Epithelial cell of proximal tubule (primary cell): ENCODE data around the gene SIN3B. TPM values are rescaled to one million over a fixed set of nuclear protein-coding genes. Genes with fewer than 3 reads are reported as not detected.

Experiments used
- DNase-seq: peaks from one replicate; pipeline ENCODE4 v3.0.0-alpha.2; 2011; ENCODE audit warnings: low read depth
- H3K4me3 ChIP-seq: 2 replicates; pipeline ENCODE4 v1.5.1; 2011; ENCODE audit warnings: low read depth, mild to moderate bottlenecking, low read length
- total RNA-seq: library from RNA; depleted of rRNA; stranded (reverse); fragments of >200 nt; gene quantifications from 2 replicates; pipeline ENCODE4 v1.2.3, GENCODE V29; 2015
- TF ChIP-seq, protein P1 (sequence below): conservative IDR thresholded peaks from 2 replicates; pipeline ENCODE4 v1.5.1; 2012; ENCODE audit warnings: low read depth, mild to moderate bottlenecking, low read length

SIN3B gene
- total RNA-seq, 1 donor from 2014 or later, result 20.4 TPM

DNA sequence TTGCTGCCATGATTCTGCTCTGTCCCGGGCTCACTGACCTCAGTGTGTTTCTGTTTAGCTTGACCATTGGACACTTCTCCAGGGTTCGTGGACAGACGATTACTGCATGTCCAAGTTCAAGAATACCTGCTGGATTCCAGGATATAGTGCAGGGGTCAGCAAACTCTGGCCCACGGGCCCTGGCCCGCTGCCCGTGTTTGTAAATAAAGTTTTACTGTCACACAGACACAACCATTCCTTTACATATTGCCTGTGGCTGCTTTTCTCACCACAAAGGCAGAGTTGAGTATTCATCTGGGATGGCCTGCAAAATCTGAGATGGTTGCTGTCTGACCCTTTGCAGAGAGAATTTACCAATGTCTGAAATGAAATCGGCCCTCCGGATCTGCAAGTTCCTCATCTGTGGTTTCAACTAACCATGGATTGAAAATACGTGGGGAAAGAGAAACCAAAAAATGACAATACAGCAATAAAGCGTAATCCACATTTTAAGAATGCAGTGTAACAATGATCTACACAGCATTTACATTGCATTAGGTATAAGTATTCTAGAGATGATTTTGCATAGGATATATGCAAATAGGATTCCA, 33.7 kb downstream of the SIN3B start:
- no peak for DNase-seq
- H3K4me3 ChIP-seq, result no peak overlapping the region
- TF ChIP-seq, protein P1, sequence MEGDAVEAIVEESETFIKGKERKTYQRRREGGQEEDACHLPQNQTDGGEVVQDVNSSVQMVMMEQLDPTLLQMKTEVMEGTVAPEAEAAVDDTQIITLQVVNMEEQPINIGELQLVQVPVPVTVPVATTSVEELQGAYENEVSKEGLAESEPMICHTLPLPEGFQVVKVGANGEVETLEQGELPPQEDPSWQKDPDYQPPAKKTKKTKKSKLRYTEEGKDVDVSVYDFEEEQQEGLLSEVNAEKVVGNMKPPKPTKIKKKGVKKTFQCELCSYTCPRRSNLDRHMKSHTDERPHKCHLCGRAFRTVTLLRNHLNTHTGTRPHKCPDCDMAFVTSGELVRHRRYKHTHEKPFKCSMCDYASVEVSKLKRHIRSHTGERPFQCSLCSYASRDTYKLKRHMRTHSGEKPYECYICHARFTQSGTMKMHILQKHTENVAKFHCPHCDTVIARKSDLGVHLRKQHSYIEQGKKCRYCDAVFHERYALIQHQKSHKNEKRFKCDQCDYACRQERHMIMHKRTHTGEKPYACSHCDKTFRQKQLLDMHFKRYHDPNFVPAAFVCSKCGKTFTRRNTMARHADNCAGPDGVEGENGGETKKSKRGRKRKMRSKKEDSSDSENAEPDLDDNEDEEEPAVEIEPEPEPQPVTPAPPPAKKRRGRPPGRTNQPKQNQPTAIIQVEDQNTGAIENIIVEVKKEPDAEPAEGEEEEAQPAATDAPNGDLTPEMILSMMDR, result no peak

DNA sequence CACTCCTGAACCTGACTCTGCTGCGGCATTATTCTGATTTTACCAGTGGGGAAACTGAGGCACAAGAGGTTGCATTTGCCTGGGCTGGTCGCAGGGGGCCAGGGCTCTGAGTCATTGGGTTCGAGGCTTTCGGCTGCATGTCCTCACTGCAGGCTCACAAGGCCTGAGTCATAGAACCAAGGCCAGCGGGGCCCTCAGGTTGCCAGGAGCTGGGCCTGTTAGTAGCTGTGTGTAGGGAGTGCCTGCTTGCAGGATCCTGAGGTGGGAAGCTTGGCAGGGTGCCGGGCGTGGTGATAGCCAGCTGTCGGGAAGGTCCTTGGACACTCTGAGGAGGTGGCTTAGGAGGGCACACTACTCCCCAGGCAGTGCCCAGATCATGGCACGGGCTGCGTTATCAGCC, 38.0 kb downstream of the SIN3B start:
- no peak overlapping the region for H3K4me3 ChIP-seq
- DNase-seq, result no peak
- TF ChIP-seq, protein P1, result no peak

DNA sequence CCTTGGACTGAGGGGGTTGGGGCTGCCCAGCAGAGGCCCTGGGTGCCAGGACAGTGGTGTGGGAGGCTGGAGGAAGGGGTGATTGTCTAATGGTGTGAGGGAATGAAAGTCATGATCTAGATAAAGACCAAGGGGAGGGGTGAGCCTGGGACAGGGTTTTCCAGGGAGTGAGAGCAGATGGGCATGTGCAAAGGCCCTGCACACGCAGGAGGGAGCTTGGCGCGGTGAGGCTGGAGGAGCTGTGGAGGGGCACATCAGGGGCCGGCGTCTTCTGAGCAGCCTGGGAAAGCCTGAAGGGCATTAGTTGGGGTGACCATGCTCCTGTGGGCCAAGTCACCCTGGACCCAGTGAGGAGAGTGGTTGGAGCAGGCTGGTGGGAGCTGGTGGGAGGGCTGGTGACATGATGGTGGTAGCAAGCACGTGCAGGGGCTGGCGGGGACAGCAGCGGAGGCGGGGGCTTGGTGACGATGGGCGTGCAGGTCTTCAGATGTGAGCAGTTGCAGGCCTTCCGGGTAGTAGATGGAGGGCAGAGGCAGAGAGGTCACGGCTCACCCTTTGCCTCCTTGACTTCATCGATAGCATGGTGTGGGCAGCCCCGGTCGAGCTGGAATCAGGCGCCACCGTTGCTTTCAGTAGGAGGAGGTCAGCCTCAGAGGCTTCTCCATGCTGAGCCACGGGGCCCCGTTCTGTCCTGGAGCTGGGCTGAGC, 39.4 kb downstream of the SIN3B start:
- no peak for DNase-seq
- H3K4me3 ChIP-seq, result no peak overlapping the region
- TF ChIP-seq, protein P1, result no peak

DNA sequence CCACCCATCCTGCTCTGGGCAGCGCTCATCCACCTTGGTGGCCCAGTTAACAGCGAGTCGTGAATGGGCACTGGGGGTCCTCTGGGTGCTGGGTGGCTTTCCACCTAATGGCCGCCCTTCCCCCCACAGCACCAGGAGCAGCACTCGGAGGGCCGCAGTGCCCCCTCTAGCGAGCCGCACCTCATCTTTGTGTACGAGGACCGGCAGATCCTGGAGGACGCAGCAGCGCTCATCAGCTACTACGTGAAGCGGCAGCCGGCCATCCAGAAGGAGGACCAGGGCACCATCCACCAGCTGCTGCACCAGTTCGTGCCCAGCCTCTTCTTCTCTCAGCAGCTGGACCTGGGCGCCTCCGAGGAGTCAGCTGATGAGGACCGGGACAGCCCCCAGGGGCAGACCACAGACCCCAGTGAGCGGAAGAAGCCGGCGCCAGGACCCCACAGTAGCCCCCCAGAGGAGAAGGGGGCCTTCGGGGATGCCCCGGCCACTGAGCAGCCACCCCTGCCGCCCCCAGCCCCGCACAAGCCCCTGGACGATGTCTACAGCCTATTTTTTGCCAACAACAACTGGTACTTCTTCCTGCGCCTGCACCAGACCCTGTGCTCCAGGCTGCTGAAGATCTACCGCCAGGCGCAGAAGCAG, 40.3 kb downstream of the SIN3B start:
- no peak overlapping the region for H3K4me3 ChIP-seq
- no peak for DNase-seq
- TF ChIP-seq, protein P1, result no peak

DNA sequence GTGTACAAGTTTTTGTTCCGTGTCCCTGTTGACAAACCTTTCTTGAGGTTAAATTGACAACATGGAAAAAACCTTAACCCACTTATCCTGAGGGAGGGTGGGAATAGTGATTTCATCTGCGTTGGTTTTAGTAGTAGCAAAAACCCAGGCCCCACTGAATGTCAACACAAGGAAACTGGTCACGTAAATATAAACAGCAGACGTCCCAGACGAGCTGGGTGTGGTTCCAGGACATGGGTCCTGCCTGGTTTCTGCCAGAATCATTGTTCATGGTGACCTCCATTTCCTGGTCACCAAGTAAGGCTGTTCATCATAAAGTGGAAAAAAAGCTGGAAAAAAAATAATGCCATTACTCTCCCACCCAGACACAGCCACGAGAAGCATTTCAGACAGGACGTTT, 42.7 kb downstream of the SIN3B start:
- TF ChIP-seq, protein P1, result no peak
- DNase-seq, result no peak
- no peak overlapping the region for H3K4me3 ChIP-seq

DNA sequence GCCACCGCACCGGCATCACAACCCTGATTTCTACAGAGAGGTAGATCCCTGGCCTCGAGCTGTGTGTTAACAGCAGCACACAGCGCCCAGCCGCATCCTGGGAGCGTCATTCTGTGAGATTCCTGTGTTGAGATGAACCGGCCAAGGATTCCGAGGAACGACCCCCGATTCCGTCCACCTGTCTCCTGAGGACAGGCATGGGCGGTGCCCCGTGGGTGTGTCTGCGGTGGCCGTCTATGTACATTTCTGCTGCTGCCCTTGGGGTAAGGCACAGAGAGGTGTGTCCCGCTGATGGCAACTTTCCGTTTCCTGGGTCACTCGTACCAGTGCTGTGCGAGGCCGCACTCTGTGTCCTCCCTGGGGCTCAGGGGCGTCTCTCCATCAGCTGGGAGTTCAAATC, 43.5 kb downstream of the SIN3B start:
- TF ChIP-seq, protein P1, result no peak
- no peak for DNase-seq
- no peak overlapping the region for H3K4me3 ChIP-seq
